AG04449 (cell line): ENCODE results near the gene UBQLN3.

Experiments
- CTCF ChIA-PET: fragments of 350-600 bp; formaldehyde crosslinking; extraction: SDS; loops from one replicate; lab custom pipeline; 2021; ENCODE audit warnings: antibody characterized with exemption; lab: Yijun Ruan, JAX
- POLR2A ChIA-PET: fragments of 400-600, 350-600 bp; formaldehyde crosslinking; extraction: SDS; loops from one replicate; lab custom pipeline; 2020; ENCODE audit warnings: antibody characterized with exemption, inconsistent platforms; lab: Yijun Ruan, JAX
- DNase-seq: peaks from one replicate; pipeline ENCODE4 v3.0.0-alpha.2; 2010; ENCODE audit warnings: low read depth, low spot score
- H3K4me3 ChIP-seq: 2 replicates; pipeline ENCODE4 v1.5.1; 2011; ENCODE audit warnings: low read depth, mild to moderate bottlenecking, control low read depth, low read length
- TF ChIP-seq, protein P1 (sequence below): IDR thresholded peaks from one replicate; pipeline ENCODE4 v1.5.1; 2011; ENCODE audit warnings: mild to moderate bottlenecking, moderate library complexity, low read length, control low read depth, inconsistent platforms; ENCODE audit not compliant: insufficient read depth; ENCODE audit errors: missing control alignments

Gene UBQLN3

DNA sequence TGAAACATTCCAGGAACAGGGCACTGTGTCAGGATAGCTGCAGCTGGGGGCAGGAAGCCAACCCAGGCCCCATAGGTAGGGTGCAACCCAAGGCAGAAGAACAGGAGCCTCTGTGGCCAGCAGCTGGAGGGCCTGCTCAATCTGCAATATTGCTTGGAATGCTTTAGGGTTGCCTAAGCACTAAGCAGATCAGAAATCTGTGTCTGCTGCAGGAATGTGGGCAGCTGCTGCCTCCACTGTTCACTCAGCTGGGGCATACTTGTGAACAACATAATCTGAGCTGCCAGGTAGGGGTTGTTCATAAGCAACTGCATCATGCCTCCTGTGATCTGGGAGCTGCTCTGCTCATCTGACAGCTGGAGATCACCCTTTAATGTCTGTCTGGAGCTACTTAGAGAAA, 5.1 kb upstream of the UBQLN3 start:
- ChIA-PET CTCF (interaction anchor here (0.8 kb wide), 1 partner anchor 39 kb away, joined by 3 read pairs; no protein-coding TSS in a partner anchor), POLR2A (no interaction called here)
- no peak overlapping the region for H3K4me3 ChIP-seq
- DNase-seq = no peak
- TF ChIP-seq, protein P1, sequence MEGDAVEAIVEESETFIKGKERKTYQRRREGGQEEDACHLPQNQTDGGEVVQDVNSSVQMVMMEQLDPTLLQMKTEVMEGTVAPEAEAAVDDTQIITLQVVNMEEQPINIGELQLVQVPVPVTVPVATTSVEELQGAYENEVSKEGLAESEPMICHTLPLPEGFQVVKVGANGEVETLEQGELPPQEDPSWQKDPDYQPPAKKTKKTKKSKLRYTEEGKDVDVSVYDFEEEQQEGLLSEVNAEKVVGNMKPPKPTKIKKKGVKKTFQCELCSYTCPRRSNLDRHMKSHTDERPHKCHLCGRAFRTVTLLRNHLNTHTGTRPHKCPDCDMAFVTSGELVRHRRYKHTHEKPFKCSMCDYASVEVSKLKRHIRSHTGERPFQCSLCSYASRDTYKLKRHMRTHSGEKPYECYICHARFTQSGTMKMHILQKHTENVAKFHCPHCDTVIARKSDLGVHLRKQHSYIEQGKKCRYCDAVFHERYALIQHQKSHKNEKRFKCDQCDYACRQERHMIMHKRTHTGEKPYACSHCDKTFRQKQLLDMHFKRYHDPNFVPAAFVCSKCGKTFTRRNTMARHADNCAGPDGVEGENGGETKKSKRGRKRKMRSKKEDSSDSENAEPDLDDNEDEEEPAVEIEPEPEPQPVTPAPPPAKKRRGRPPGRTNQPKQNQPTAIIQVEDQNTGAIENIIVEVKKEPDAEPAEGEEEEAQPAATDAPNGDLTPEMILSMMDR = no peak

DNA sequence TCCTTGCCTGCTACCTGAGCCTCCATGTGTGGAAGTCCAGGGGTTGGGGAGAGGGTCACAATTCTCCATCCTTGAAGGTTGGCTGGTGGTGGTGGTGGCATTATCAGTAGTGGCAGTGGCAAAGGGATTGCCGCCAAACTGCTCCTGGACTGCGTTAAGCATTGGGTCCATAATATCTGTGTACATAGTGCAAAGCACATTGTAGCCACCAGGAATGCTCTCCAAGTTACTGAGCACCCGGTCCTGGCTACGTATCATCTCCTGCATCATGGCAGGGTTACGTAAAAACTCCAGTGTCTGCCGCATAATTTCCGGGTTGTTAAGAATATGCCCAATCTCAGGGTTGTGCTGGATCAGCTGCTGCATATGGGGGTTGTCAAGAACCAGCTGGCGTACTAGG, 1.2 kb downstream of the UBQLN3 start:
- H3K4me3 ChIP-seq = no peak overlapping the region
- ChIA-PET POLR2A (no interaction called here), CTCF (no interaction called here)
- TF ChIP-seq, protein P1 = no peak
- no peak for DNase-seq

DNA sequence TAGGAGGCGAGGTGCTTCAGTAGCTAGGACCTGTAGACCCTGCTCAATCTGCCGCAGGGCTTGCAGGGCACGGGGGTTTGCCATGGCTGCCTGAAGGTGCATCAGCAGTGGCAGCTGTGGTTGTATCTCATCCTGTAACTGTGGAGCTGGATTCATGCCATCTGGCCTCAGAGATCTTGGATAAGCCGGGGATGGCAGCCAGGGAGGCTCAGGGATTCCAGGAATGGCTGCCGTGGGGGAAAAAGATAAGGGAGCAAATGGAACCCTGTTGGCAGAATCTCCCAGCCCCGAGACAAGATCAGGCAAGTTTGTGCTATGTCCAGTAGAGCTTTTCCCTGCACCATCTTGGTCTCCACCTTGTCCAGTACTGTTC, 1.8 kb downstream of the UBQLN3 start:
- no peak for DNase-seq
- TF ChIP-seq, protein P1 = no peak
- CTCF ChIA-PET = no interaction called here
- POLR2A ChIA-PET = no interaction called here
- H3K4me3 ChIP-seq = no peak overlapping the region

DNA sequence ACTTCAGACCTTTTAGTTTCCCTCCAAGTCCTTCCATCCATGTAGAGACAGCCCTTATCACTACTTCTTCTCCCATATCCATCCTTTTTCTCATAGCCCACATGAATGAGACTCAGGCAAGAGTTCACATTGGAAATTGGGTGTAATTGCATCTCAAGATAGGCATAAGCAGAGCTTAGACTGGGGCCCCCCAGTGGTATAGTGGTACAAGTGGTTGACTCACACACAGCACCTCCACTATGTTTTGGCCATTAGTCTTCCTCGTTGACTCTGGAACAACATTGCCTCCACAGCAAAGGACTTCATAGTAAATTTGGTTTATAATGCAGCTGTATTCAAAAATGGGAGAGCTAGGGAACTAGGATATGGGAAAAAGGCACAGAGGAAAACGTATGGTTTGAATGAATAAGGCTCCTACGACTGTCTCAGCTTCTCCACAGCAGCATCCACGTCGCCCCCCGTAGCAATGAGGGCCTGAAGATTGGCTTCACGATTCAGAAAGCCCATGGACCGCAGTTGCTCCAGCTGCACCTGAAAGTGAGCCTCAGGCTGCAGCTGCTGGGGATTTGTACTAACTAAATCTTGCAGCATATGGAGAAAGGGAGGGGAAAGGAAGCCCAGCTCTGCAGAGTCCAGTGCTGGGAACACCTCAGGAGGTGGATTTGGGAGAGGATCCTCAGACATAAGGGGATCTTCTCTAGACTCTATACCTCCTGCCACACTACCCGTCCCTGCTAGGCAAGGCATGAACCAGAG, 2.4 kb downstream of the UBQLN3 start:
- POLR2A ChIA-PET = no interaction called here
- DNase-seq = no peak
- CTCF ChIA-PET = no interaction called here
- H3K4me3 ChIP-seq = no peak overlapping the region
- TF ChIP-seq, protein P1 = no peak

DNA sequence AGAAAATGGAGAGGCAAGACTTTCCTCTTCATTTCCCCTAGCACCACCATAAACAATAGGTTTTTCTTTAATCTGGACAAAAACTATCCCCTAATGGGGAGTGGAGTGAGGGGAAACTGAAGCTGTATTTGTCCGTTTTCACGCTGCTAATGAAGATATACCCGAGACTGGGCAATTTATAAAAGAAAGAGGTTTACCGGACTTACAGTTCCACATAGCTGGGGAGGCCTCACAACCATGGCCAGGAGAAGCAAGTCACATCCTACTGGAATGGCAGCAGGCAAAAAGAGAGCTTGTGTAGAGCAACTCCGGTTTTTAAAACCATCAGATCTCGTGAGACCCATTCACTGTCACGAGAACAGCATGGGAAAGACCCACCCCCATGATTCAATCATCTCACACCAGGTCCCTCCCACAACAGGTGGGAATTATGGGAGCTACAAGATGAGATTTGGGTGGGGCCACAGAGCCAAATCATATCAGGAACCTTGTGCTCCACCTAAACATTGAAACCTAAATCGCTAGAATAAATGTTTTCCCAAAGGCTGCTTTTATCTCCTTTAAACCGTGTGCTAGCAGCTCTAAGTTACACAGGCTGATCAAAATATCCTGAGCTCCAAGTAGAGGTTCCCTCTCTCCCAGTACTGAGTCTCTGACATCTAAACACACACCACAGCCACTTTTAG, 4.3 kb downstream of the UBQLN3 start:
- POLR2A ChIA-PET = no interaction called here
- CTCF ChIA-PET = interaction anchor here (1.3 kb wide), 1 partner anchor 48 kb away, joined by 3 read pairs; no protein-coding TSS in a partner anchor
- H3K4me3 ChIP-seq = no peak overlapping the region
- DNase-seq = no peak
- TF ChIP-seq, protein P1 = no peak

DNA sequence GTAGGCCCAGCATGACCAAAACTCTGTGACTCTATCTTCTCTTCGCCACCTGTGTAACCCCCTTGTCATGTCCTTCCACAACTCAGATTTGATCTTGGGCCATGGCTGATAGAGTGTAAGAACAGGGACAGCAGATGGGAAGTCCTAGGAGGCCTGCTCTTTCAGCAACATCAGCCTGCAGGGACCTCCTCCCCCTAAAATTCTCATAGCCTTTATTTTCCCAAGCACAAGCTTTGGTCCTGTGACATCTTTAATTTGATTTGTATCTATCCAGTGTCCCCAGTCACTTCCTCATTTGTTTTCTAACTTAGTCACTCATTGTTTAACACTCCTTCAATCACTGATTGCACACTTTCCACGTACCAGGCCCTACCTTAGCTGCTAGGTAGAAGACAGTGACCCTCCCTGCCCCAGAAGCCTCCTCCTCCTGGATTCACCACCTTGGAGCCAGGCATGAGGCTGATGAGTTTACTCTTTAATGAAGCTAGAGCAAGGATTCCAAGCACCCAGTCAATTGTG, 5.3 kb downstream of the UBQLN3 start:
- ChIA-PET POLR2A (no interaction called here), CTCF (interaction anchor here (1.3 kb wide), 1 partner anchor 49 kb away, joined by 3 read pairs; no protein-coding TSS in a partner anchor)
- TF ChIP-seq, protein P1 = no peak
- H3K4me3 ChIP-seq = no peak overlapping the region
- DNase-seq = no peak
